CD4-positive, alpha-beta T cell treated with Interleukin-17A for 4 hours (primary cell): ENCODE measurements around the gene KLF7.
A peak's percentile ranks its signal among the peaks of the same experiment; 100 is the strongest.

ENCODE experiments used
- DNase-seq: peaks from one replicate; pipeline ENCODE4 v3.0.0-alpha.2; 2020; ENCODE audit warnings: mixed read lengths

KLF7 gene

DNA sequence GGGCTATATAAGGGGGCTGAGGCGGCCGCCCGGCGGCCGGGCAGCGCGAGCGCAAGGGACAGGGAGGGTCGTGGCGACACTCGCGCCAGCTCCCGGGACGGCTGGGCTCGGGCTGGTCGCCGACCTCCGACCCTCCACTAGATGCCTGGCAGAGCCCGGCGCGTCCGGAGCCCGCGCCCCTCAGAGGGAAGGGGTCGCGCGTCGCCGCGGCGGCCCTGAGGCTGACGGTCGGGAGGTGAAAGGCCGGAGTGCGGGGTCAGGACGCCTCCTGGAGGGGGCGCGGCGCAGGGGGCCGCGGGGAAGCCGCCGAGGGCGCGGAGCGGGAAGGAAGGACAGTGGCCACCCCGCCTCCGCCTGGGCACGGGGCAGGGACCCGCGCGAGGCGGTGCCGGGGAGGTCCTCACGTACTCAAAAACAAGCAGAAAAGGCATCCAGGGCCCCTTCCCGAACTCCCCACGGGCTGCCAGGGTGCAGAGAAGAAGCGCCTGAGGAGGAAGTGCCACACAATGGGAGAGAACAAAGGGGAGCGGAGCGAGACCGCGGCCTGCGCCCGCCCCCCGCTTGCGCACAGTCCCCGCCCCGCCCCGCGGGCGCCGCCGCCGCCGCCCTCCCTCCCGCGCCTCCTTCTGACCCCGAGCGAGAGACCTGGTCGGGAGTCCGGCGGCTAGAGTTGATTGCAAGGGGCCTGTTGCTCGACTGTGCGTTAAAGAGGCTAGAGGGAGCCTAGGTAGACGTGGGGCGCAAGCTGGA, 776 bp upstream of the KLF7 start:
- DNase-seq = peak; percentile 77

DNA sequence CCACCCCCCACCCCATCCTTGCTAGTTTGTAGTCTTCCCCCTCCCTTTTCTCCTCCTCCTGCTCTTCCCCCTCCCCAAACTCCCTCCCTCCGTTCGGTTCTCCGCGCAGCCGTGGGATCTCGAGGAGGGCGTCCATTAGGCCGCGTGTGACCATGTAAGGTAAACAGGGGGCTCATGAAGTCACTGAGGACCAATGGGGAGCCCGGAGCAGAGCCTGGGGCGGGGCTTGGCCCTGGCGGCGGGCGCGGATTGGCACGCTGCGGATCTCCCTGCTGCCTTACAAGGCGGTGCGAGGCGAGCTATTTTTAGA, 246 bp upstream of the KLF7 start:
- peak; percentile 96 for DNase-seq

DNA sequence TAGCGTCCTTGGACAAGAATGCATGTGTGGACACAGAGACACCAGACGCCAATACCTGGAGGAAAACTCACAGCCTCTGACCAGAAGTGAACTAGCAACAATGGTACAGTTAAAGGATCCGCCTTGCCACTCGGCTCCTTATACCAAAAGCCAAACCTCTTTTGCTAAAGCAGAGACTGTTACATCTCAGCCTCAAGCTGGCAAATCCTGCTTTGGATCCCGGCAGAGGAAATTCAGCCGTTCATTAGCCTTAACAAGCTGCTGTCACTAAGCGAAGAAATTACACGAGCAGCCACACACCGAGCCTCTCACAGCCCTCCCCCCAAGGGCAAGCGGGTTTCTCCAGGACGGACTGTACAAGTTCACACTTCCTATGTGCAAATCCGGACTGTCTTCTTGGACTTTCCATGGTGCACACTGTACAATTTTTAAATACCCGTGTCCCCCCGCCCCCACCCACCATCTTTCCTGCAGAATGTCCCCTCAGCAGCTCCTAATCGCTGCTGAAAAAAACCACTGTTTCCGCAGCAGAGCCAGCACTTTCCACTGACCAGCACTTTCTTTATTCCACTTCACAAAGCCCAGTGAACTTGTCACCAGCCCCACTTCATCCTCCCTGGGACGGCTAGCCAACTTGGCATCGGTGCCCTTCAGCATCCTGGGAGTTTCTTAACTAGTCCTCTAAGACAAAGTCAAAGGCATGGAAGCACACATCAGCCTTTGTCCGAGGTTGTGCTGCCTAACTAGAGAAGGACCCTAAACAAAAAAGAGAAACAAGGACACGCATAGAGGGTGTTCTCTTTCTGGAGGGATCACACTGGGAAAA, 1.5 kb downstream of the KLF7 start:
- DNase-seq = peak; percentile 56

DNA sequence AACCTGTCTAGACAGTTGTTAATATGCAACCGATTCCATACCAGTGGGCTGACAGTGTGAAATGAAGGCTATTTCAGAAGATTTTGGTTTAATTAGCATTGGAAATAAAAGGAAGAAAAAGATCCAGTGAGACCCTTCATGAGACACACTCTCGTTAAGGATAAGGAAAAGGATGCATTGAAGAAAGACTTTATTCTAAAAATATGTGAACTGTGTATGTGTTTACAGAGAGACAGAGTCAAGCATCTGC, 2.1 kb downstream of the KLF7 start:
- no peak for DNase-seq

DNA sequence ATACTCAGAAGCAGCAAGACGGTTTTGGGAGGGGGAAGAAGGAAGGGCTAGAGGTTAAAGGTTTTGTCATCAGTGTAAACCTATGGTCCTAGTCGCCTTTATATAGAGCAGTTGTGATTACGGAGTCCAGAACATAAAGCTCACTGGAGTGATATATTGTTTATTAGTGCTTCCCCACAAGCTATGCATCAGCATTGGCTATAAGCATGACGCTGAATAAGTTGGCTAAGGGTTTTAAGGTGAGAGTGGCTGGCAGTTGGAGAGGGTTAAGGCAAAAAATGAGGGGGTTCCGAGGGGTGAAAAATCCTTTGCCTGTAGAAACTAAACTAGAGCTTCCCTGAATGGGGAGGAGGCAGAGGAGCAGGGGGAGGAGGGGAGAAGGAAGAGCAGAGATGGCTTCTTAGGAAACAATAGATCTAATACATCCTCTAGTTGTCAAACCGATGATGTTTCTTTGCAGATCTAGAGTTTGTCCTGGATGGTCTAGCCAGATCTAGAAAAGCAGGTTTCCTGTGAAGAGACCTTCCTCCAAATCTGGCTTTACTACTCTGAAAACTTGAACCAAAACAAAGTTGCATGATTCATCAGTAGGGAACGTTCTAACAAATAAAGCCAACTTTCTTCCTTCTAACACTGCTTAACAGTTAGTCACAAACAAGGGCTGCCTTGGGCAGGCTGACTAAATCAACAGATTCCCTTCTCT, 2.5 kb downstream of the KLF7 start:
- DNase-seq = peak; percentile 68

DNA sequence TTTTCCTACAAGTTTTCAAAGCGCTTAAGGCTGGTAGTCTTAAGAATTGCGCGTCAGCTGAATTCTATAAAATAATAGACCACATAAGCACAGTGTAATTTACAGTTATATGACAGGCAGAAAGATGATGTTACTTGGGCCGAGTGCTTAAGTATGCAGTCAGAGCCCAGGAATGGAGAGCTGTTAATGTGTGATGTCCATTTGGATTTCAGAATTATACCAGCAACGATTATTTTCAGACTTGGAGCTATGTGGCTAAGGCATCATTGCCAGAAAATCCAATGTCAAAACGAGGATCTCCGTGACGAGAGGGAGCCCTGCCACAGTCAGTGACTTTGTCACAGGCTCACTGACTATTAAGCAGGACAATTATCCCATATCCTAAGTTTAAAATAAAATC, 3.4 kb downstream of the KLF7 start:
- no peak for DNase-seq

DNA sequence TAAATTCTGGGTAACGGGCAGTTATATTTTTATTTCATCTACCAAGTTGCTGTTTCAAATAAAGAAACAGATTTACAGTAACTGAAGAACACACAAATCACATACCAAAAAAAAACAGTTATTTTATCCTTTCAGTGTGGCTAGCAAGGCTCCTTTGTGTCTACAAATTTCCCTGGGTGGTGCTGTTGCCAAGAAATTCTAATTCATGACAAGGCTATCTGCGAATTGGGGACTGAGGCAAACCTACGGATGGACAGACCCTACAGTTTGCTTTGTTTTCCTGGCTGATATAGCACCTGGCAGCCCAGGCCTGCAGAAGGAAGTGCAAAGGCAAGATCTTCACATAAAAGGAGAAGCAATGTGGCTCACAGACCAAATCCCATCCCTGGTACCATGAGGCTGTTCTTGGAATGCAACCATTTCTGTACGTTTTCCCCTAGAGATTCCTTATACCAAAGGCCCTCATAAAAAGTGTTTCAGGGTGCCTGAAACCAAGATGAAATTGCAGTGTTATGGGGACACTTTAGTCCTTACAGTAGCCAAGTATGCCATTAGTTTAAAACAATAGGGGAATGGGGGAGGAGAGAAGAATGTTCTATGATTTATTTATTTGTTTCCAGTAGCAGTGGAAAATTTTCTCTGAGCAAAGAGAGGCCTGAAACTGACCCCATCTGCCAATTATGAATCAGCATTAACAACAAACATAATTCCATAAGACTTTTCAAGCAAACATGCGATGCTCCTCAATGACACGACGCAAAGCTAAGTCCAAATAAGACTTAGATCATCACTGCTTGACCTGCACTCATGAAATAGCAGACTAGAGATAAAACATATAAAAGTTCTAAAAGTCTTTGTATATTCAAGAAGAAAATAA, 4.3 kb downstream of the KLF7 start:
- DNase-seq = no peak

DNA sequence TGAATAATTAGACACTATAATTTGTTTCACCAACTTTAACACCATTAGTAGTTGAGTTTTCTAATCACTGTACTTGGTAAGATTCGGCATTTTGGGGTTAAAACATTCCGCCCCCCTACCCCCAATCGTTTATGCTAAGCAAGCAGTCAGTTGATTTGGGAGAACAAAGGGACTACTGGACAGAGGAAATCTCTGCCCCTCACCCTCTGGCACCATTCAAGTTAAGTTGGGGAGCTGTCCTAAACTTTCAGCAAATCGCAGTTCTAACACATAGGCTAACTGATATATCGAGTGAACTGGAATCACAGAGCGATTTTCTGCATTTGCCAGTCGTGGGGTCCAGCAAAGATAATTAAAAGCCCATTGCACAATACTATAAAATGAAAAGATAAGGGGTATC, 5.6 kb downstream of the KLF7 start:
- no peak for DNase-seq

DNA sequence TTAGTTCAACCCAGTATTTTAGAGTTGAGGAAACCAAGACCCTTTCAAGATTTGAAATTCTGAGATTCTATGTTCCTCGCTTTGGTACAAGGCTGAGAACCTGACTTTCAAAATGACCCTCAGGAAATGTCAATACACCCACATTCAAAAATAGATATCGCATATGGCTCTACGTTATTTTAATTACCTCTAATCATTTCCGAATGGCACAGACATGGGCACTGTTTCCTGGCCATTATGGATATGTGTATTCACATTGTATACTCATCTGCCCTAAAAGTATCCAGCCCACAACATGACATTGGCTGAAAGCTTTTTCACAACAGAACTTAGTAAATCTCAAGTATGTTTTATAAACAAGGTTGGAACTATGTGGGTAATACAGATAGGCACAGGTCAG, 6.7 kb downstream of the KLF7 start:
- DNase-seq = no peak

DNA sequence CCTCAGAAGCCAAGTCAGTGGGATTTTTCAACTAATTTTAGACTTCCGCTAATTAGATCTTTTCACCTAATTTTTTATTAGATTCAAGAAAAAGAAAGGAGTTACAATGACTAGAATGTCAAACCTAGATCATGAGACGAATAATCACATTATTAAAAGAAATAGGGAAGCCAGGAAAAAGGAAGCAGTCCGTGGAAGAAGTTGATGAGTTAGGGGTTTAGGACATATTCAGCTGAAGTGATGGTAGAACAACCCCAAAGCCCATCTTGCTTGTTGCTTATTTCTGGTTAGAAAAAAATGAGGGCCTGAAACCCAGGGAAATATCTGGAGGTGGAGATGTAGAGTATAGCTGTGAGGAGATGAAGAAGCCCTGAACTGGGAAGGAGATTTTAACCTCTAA, 8.0 kb downstream of the KLF7 start:
- no peak for DNase-seq

DNA sequence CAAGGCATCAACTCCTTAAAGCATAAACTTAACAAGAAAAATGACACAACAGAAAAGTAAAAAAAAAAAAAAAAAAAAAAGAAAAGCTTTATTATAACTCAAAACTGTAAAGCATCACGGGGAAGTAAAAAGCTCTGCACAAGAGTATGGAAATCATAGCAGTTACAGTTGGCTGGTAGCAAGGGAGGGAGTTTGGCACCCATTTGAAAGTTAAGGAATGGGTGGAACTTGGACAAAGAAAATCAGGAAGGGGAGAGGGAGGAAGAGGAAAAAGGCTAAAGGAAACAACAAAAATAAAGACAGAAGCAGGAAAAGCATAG, 8.6 kb downstream of the KLF7 start:
- no peak for DNase-seq

DNA sequence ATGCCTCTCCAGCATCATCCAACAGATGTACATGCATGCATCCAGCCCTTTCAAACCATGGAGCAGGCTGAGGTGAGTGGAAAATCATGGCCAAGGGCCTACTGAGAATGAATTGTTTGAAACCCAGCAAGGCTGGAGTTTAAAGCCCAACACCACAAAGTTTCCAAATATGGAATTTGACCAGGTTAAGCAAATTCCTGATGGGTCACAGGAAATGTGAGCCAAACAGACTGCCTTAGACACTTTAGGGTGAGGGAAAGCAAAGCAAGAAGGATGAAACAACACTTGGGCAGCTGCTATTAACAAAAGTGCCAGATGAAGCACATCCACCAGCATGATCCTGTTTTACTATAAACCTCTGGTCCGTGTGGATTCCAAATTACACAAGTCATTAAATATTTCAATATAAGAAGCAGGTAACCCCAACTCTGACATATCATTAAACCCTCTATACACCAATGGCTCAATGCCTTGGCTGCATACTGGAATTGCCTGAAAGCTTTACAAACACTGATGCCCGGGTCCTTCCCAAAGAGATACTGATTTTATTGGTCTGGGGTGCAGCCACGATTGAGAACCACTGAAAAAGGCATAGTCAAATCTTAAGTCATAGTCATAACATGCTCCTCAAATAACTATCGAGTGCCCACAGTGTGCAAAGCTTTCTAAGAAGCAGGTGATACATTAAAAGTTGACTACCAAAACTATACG, 9.1 kb downstream of the KLF7 start:
- DNase-seq = no peak

DNA sequence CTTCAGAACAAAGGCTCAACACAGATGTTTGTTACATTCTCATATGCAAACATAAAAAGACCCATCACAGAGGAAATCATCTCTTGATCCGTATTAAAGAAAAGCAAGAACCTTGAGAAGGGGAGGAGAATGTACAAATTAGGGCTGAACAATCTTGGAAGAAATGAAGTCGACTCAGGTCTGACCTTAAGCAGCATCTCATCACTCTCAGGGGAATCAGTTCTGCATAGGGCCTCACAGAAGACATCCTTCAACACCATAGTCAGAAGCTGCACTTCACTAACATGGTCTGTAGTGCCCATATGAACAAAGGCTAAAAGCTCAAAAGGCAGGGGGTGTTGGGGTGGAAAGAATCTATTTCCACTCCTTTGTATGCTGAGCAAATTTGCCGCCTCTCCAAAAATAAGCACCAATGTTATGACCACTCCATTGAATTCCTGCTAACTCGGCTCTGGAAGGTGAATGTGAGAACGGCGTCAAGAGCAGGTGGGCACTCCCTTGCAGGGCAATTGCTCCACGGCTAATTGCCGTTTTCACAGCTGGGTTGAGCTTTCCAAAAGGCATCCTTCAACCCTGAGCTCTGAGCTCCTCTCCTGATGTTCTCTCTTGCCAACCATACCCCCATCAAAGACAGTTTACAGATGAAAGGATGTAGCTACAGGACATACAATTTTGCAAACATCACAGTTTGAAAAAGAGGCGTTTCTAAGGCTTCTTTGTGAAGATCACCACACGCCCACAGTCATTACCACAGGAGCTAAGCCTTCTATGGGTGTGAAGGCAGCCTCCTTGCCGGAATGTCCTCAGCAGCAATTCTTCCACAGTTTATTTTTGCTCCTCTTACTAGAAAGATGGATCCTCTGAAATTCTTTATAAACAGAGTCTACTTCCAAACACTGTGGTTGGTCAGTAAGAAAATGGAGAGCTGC, 10.0 kb downstream of the KLF7 start:
- peak; percentile 43 for DNase-seq

DNA sequence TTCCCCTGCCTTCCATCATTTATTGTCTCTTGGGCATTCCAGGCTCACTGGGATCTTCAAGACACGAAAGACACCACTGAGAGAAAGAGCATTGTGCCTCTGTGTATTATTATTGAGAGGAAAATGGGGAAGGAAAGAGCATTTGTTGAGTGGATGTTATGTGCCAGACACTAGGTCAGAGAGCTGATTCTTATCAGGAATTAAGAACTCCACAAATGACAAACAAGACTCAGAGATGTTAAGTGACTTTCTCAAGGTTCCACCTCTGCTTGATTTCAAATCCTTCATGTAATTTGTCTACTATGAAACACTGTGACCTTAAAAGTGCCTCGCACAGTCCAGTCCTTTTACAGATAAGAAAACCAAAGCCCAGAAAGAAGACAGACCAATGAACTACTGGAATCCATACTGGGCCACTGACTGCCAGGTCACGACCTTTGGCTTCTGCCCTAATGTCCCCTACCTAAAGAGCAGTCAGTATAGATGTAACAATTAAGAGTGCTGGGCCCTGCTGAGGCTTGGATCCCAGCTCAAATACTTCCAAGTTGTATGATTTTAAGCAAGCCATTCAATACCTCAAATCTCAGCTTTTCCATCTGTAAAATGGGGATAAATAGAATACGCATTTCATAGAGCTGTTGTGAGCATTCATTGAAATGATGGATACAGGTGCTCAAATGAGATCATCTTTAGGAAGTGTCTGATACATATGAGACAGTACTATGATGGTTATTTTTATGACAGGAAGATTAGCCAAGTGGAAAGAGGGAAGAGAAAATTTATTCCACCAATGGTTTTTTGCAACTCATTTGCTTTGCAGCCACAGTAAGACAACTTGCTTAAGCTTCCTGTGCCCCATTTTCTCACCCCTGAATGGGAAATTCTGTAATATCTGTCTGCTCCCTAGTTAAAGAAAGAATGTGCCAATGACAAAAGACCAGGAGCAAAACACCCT, 10.9 kb downstream of the KLF7 start:
- DNase-seq = no peak

DNA sequence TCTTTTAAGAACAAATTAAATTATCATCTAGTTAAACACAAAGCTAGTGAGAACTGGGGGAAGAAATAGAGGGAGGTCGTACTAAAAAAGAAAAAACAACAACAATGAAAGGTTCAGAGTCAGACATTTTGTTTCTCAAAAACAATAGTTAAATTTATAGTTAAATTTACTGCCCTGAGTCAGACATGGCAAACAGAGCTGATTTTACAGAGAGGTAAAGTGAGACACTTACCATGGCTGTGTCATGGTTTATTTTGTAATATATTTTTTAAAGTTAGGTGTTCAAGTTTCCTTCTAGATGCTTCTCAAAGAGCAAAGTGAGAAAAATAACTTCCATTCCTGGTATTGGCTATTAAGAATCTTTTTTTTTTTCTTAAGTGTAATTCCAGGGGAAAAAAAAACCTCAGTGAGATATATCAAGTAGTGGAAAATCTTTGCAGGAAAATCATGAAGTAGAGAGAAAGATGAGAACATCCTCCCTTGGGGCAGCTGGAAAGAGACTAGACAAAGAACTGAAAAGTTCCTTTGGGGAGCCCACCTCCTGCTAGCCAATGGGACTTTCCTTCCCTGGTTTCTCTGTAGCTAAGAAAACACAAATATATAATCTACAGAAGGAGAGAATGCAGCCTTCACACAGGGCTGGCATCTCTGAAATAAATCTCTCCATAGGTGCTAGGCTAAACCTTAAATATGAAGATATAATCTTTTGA, 12.3 kb downstream of the KLF7 start:
- no peak for DNase-seq

DNA sequence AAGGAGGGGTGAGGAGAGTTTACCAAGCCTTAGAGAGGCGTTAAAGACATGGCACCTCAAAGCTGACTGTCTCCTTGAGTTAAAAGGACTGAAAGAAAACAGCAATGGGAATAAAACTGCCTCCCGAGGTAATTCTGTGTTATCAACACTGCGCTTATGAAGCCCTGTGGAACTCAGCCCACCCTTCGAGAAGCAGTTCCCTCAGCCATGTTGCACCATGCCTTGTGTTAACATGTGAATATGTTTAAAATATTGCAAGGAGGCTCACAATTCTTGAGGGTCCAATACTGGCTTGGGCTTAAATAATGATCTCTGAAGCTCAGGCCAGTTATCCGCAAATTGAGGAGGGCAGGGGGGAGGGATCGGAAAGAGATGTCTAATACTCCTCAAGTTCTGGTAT, 14.7 kb downstream of the KLF7 start:
- DNase-seq = no peak

DNA sequence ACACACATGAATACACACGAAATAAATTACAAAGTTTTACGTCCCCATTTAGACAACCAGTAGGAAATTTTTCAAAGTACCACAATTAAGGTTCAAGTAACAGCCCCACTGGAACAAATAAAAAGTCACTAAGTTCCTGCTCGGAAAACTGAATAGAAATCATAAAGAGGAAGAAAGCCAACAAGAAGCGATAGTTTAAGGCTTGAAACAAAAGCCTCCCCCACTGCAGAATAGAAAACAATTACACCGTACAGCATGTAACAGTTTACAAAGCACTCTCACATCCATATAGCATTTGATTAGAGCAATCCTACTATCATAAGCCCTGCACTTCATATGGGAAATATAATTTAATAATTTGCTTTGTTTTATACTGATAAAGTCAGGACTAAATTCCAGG, 15.5 kb downstream of the KLF7 start:
- no peak for DNase-seq

DNA sequence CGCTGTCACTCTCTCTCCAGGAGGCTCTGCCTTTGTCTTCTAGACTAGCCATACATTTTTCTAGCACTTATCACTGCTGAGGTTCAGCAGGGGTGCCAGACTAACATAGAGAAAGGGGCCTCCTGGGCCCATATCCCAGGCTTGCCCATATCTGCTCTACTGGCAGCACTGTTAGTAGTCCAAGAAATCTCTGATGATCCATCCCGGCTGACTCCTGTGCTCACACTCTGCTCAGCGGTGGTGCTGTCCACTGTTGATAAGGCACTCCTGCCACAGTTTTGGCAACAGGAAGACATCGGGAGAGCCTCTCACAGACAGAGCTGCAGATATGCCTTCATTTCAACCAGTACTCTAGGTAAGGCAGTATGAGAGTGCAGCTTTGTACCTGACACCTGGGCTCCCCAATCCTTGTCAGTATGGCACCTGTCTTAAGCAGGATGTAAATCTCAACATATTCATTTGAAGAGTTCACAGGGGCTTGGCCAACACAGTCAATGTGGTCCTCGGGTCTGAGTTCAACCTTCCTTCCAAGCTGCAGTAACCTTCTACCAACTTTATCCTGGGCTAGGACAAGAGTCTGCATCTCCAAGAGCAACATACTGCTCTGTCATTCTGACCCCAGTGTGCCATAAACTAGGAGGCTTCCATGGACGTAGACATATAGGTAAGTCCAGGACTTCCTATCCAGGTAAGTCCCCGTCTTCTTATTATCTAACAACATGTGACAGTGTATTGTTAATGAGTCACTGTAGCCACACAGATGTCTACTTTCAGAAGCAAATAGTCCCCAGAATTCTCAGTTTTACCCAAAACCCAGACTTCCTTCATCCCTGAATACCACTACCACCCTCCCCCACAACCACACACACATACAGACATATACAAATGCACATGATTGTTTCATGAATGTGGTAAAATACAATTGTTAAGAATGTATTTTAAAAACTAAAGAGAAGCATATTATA, 16.2 kb downstream of the KLF7 start:
- peak; percentile 39 for DNase-seq

DNA sequence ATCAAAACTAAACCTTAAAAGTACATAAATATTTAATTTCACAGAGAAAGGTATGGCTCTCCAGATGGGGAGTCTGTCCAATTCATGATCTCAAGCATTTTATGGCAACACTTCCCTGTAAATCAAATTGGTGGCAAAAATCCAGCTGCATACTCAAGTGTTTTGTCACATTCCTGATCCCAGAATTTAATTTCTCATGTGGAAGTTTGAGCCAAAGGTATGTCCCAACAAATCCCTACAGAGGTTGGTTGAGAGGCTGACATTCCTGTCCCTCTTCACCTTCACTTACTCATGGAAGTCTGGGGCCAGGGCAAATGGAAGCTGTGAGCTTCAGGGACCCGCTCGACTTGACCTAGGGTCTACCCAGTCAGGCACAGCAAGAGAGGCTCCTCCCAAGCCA, 17.7 kb downstream of the KLF7 start:
- no peak for DNase-seq
